ENCODE results near the gene SLC6A19.
"Not testable (repeated sequence)": the region's sequence is repeated elsewhere in the genome, so short reads cannot be mapped to it uniquely, and the experiment has no call there.

SLC6A19 gene

GRCh38 chr5:1201327-1202025, at the start of gene SLC6A19:
SLC6A19 (plus strand) TSS chr5:1201595; CDS start chr5:1201651, 56 bp downstream.
- DNase-seq (ENCODE audit: low spot score) = no peak

- DNase-seq (ENCODE audit: low spot score) = no peak
Measured at GRCh38 chr5:1152156-1152555, 49.2 kb upstream of the SLC6A19 start.

GRCh38 chr5:1152771-1153282, 48.6 kb upstream of the SLC6A19 start:
- no peak for DNase-seq (ENCODE audit: low spot score)

- DNase-seq (ENCODE audit: low spot score) = no peak
Measured at GRCh38 chr5:1153428-1153827, 48.0 kb upstream of the SLC6A19 start.

GRCh38 chr5:1155191-1156032, 46.0 kb upstream of the SLC6A19 start:
- no peak for DNase-seq (ENCODE audit: low spot score)

- no peak for DNase-seq (ENCODE audit: low spot score)
Measured at GRCh38 chr5:1156033-1156753, 45.2 kb upstream of the SLC6A19 start.

GRCh38 chr5:1156754-1157460, 44.5 kb upstream of the SLC6A19 start:
- no peak for DNase-seq (ENCODE audit: low spot score)

- DNase-seq (ENCODE audit: low spot score) = not testable (repeated sequence)
Measured at GRCh38 chr5:1157461-1157986, 43.9 kb upstream of the SLC6A19 start.

- DNase-seq (ENCODE audit: low spot score) = no peak
Measured at GRCh38 chr5:1158647-1159340, 42.6 kb upstream of the SLC6A19 start.

GRCh38 chr5:1159341-1159675, 42.1 kb upstream of the SLC6A19 start:
- no peak for DNase-seq (ENCODE audit: low spot score)

GRCh38 chr5:1159774-1160406, 41.5 kb upstream of the SLC6A19 start:
- no peak for DNase-seq (ENCODE audit: low spot score)

GRCh38 chr5:1161108-1161832, 40.1 kb upstream of the SLC6A19 start:
- DNase-seq (ENCODE audit: low spot score) = no peak

GRCh38 chr5:1161833-1162229, 39.6 kb upstream of the SLC6A19 start:
- DNase-seq (ENCODE audit: low spot score) = peak; percentile 88

GRCh38 chr5:1162276-1162675, 39.1 kb upstream of the SLC6A19 start:
- no peak for DNase-seq (ENCODE audit: low spot score)

- DNase-seq (ENCODE audit: low spot score) = no peak
Measured at GRCh38 chr5:1162751-1163150, 38.6 kb upstream of the SLC6A19 start.

GRCh38 chr5:1163366-1163765, 38.0 kb upstream of the SLC6A19 start:
- no peak for DNase-seq (ENCODE audit: low spot score)

- no peak for DNase-seq (ENCODE audit: low spot score)
Measured at GRCh38 chr5:1163879-1164278, 37.5 kb upstream of the SLC6A19 start.

GRCh38 chr5:1164696-1165630, 36.4 kb upstream of the SLC6A19 start:
- DNase-seq (ENCODE audit: low spot score) = no peak

- DNase-seq (ENCODE audit: low spot score) = no peak
Measured at GRCh38 chr5:1165864-1166263, 35.5 kb upstream of the SLC6A19 start.

Measured in Ammon's horn (tissue), 1 donor.